Measurements from ENCODE around the gene SLFN14.

DNA sequence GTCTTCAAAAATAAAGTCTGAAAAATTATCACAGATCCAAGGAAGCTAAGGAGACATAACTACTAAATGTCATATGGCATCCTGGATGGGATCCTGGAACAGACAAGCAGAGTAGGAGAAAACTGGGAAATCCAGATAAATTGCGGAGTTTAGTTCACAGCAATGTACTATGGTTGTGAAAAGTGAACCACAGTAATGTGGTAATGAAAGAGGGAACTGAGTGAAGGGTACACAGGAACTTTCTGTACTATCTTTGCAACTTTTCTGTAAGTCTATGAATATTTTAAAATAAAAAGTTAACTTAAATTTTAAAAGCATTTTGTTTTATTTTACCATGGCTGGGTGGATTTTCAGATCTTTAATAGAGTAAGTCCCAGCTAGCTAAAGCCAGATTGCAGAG is 39.5 kb downstream of the SLFN14 start:
- TF ChIP-seq CTCF (IDR thresholded peaks at IDR 0.05; ENCODE audit: low read depth, low read length) = no peak
- no peak for TF ChIP-seq EZH2phosphoT487 (IDR thresholded peaks at IDR 0.05; ENCODE audit: low read depth)
